Parathyroid adenoma (tissue), 2 donors: ENCODE measurements around the gene BST1.

Source experiments
- H2AFZ ChIP-seq: fragments of 300-600 bp; sonication (generic); one replicate; pipeline ENCODE4 v1.7.0; 2017; ENCODE audit warnings: antibody characterized with exemption, mild to moderate bottlenecking
- H3K27ac ChIP-seq: fragments of 300-600 bp; sonication (generic); one replicate; pipeline ENCODE4 v1.7.0; 2017
- H3K27me3 ChIP-seq: fragments of 300-600 bp; sonication (generic); one replicate; pipeline ENCODE4 v1.7.0; 2017; ENCODE audit warnings: low read length; ENCODE audit not compliant: control insufficient read depth, insufficient read depth
- H3K36me3 ChIP-seq: fragments of 300-600 bp; sonication (generic); one replicate; pipeline ENCODE4 v1.7.0; 2017; ENCODE audit warnings: low read length; ENCODE audit not compliant: control insufficient read depth, insufficient read depth
- H3K4me1 ChIP-seq: fragments of 300-600 bp; sonication (generic); one replicate; pipeline ENCODE4 v1.7.0; 2017; ENCODE audit warnings: control low read depth
- H3K4me2 ChIP-seq: fragments of 300-600 bp; sonication (generic); one replicate; pipeline ENCODE4 v1.7.0; 2017; ENCODE audit warnings: low read length
- H3K4me3 ChIP-seq: fragments of 300-600 bp; sonication (generic); one replicate; pipeline ENCODE4 v1.7.0; 2017; ENCODE audit warnings: low read depth, low read length
- H3K79me2 ChIP-seq: fragments of 300-600 bp; sonication (generic); one replicate; pipeline ENCODE4 v1.7.0; 2017; ENCODE audit warnings: control low read depth
- H3K9ac ChIP-seq: fragments of 300-600 bp; sonication (generic); one replicate; pipeline ENCODE4 v1.7.0; 2017; ENCODE audit warnings: mild to moderate bottlenecking
- H3K9me3 ChIP-seq: fragments of 300-600 bp; sonication (generic); one replicate; pipeline ENCODE4 v1.7.0; 2017; ENCODE audit warnings: low read length; ENCODE audit not compliant: control insufficient read depth
- CTCF ChIP-seq: fragments of 300-600 bp; sonication (generic); IDR thresholded peaks from one replicate; pipeline ENCODE4 v1.7.0; 2017; ENCODE audit warnings: antibody characterized with exemption, mild to moderate bottlenecking
- donor health status: primary hyperparathyroidism.

BST1 gene

DNA sequence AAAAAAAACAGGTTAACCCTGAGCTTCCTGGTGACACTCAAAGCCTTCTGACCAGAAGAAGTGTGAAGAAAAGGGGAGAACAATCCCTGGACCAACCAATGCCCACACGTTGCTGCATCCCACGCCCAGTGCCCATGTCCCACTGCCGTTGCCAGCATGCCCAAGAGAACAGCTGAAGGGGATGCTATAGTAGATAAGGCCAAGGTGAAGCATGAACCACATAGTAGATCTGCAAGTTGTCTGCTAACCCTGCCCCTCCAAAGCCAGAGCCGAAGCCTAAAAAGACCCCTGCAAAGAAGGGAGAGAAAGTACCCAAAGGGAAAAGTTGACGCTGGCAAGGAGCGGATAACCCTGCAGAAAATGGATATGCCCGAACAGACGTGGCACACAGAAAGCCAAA lies 64.0 kb downstream of the BST1 start:
- Histone ChIP-seq H3K27ac (no peak overlapping the region), H3K4me2 (no peak overlapping the region), H3K4me3 (no peak overlapping the region), H3K79me2 (no peaks in the 10 kb centered on the region), H3K9ac (no peak overlapping the region), H3K4me1 (no peaks in the 10 kb centered on the region), H3K27me3 (no peaks in the 10 kb centered on the region), H3K36me3 (no peaks in the 10 kb centered on the region), H3K9me3 (no peaks in the 10 kb centered on the region), H2AFZ (no peak overlapping the region)
- TF ChIP-seq CTCF: no peak

DNA sequence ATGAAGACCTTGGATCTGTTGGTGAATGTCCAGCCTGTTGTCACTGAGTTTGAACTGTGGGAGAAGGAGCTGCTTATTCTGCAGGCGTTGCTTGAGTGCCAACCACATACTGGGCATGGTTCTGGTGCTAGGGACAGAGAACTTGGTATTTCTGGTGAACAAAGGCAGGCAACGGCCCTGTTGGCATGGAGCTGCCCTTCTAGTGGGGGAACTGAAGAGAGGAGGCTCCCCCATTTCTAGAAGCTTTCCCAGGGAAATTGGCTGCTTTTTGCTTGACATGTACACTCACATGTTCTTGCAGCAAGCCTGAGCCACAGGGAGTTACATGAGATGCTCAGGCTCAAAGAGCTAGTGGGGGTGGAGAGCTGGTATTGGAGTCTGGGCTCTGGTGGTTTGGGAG lies 66.3 kb downstream of the BST1 start:
- Histone ChIP-seq H3K4me1 (no peaks in the 10 kb centered on the region), H3K27ac (no peak overlapping the region)
- TF ChIP-seq CTCF: no peak

DNA sequence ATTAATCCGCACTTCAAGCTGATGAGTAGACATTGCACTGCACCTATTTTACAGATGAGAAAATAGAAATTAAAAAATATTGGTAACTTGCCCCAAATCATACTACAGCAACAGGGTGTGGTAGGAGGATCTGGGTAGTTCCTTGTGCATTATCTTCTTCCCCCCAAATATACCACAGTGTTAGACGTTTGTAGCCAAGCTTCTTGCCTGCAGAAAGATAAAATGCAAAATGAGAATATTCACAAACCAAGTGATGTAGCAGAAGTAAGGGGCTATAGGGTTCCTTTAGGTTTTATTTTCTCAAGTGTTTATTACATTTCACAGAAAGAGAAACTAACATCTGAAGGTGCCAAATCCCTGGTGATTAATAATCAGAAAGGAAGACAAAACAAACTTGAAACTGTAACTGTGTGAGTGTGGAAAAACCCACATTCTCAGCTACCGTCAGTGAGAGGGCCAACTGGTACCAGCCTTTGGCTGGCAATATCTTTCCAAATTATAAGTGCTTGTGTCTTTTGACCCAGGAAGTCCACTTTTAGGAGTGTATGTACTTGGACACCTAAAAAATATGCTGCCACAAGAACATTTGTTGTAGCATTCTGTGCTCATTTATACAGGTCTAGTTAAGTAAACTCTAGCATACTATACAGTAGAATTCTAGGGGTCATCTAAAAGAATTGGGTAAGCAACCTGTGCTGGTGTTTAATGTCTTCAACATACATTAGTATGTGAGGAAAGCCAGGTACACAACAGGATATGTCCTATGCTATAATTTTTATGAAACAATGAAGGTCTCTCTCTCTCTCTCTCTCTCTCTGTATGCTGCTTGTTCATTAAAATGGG lies 68.6 kb downstream of the BST1 start:
- H3K4me3 ChIP-seq: no peak overlapping the region
- H2AFZ ChIP-seq: no peak overlapping the region
- H3K9ac ChIP-seq: no peak overlapping the region
- TF ChIP-seq CTCF: no peak
- H3K36me3 ChIP-seq: no peaks in the 10 kb centered on the region
- H3K4me2 ChIP-seq: no peak overlapping the region
- H3K9me3 ChIP-seq: no peaks in the 10 kb centered on the region
- no peaks in the 10 kb centered on the region for H3K79me2 ChIP-seq
- H3K27ac ChIP-seq: no peak overlapping the region
- no peaks in the 10 kb centered on the region for H3K27me3 ChIP-seq
- no peaks in the 10 kb centered on the region for H3K4me1 ChIP-seq

More for the DNA sequence above, 66.3 kb downstream of the BST1 start:
- Histone ChIP-seq H3K4me3 (no peak overlapping the region), H3K79me2 (no peaks in the 10 kb centered on the region), H3K27me3 (no peaks in the 10 kb centered on the region), H3K36me3 (no peaks in the 10 kb centered on the region), H3K9ac (no peak overlapping the region), H3K9me3 (no peaks in the 10 kb centered on the region), H2AFZ (no peak overlapping the region), H3K4me2 (no peak overlapping the region)

GRCh38 chr4:15774020-15774420 lies 71.2 kb downstream of the BST1 start:
- H3K4me3 ChIP-seq: no peak overlapping the region
- no peaks in the 10 kb centered on the region for H3K27me3 ChIP-seq
- no peak overlapping the region for H3K9ac ChIP-seq
- no peak overlapping the region for H2AFZ ChIP-seq
- no peaks in the 10 kb centered on the region for H3K9me3 ChIP-seq
- H3K79me2 ChIP-seq: no peaks in the 10 kb centered on the region
- no peak overlapping the region for H3K4me2 ChIP-seq
- no peak overlapping the region for H3K27ac ChIP-seq
- no peak for TF ChIP-seq CTCF
- no peaks in the 10 kb centered on the region for H3K4me1 ChIP-seq
- no peaks in the 10 kb centered on the region for H3K36me3 ChIP-seq
